Glomerular visceral epithelial cell (primary cell): ENCODE data around the gene RNF187.

Experiments used
- DNase-seq: peaks from one replicate; pipeline ENCODE4 v3.0.0-alpha.2; 2016; ENCODE audit errors: extremely low spot score

Gene RNF187

DNA sequence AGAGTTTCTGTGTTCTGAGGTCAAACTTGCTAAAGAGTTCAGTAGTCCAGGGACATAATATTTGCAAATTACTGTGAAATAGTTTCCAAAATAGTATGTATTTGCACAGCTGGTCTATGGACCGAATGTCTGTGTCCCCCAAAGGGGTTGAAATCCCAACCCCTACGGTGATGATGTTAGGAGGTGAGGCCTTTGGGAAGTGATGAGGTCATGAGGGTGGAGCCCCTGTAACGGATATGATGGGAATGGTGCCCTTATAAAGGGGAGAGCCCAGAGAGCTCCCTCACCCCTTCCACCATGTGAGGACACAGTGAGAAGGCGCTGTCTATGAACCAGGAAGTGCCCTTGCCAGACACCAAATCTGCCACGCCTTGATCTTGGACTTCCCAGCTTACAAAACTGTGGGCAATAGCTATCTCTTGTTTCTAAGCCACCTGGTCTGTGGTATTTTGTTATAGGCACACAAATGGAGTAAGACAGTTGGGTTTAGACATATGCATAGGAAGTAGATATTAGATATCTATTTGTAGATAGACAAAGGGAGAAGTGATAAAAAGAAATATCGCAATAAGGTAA, 21.7 kb downstream of the RNF187 start:
- no peak for DNase-seq

GRCh38 chr1:228510101-228510802, 23.1 kb downstream of the RNF187 start:
- DNase-seq, result no peak

DNA sequence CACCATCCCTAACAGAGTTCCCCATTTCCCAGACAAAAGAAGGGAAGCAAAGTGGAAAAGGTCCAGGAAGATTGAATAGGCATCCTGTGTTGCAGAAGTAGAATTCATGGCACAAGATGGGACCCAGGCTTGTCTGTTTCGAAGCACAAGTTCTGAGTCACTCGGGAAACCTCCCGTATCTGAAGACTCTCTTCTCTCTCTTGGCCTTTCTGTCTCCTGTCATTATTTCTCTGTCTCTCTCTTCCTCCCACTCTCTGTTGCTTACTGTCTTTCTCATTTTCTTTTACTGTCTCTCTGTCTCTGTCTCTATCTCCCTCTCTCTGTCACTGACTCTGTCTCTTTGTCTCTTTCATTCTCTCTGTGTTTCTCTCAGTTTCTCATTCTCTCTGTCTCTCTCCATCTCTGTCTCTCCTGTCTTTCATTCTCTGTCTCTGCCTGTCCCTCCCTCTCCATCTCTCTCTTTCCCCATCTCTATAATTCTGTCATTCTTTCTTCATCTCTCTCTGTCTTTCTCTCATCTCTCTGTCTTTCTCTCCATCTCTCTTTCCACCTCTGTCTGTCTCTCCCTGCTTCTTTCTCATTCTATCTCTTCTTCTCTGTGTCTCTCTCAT, 23.7 kb downstream of the RNF187 start:
- DNase-seq, result no peak

GRCh38 chr1:228511546-228512445, 24.6 kb downstream of the RNF187 start:
- no peak for DNase-seq

DNA sequence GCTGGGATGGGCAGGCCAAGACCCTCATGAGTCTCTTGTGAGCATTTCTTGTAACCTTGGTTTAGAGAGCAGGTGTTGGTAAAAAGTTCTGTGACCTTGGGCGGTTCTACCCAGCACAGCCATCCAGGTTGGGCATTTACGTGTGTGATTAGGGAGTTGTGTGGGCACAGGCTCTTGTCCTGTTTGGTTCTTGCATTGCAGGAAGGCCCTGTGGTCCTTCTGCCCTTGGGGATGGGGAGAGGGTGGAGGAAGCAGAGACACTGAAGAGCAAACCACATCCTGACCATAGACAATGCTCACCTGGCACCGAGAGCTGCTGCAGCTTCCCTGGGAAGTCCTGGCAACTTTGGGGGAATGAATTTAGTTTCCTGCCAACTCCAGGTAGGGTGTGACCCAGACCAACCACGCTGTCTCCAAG, 25.6 kb downstream of the RNF187 start:
- DNase-seq, result no peak

DNA sequence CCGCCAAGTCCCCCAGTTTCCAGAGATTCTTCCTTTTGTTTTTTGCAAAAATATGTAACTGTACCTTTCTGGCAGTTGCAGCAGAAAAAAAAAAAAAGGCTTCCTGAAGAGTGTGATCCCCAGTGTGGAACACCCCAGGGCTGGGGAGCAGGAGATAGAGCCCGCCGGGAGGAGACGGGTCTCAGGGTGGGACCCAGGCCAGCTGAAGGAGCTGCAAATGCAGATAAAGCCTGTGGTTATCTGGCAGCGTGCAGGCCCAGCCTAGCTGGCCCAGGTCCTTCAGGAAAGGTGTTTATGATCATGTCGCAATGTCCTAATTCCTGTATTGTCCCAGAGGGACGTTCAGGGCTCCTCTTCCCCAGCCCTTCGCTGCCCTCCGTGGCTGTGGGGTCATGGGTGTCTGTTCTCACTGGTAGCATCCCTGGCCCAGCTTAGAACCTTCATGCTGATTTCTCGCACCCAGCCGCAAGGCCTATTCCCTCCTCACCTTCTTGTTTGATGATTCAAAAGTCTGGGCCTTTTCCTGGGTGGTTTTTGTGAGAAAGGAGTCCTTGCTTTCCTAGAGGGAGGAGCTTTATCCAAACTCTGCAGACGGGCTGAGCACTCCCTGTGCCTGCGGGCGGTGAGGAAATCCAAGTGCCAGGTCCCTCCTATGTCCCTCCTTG, 26.2 kb downstream of the RNF187 start:
- no peak for DNase-seq

- DNase-seq, result no peak
Measured at GRCh38 chr1:228514421-228514820, 27.2 kb downstream of the RNF187 start.

DNA sequence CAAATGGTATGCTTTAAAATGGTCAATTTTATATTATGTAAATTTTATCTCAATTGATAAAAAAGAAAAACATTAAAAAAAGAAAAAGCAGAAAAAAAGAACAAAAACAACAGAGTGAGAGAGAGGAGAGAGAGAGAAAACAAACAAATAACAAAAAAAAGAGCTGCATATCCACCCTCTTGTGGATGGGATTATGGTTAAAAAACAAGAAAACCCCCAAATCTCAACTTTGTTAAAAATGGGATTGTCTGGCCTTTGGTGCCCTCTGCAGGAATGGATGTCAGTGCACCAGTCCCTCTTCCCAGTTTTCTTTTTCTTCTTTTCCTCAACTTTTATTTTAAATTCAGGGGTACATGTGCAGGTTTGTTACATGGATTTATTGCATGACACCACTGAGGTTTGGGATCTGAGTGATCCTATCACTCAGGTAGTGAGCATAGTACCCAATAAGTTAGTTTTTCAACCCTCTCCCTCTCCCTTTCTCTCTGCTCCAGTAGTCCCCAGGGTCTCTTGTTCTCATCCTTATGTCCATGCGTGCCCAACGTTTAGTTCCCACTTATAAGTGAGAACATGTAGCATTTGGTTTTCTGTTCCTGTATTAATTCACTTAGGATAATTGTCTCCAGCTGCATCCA, 28.1 kb downstream of the RNF187 start:
- peak; percentile 39 for DNase-seq

DNA sequence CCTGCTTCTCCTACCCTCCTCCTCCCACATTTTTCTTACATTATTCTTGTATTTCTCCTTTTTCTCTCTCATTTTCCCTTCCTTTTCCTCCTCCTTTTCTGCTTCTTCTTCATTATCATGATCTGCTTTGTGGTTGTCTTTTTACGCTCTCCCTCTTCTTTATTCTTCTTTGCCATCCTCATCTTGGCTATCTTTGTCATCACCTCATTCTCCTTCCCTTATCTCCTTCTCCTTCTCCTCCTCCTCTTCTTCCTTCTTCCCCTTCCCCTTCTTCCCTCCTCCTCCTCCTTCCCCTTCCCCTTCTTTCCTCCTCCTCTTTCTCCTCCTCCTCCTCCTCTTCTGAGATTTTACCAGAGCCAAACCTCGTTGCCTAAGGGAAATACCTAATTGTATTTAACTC, 30.5 kb downstream of the RNF187 start:
- DNase-seq, result no peak

DNA sequence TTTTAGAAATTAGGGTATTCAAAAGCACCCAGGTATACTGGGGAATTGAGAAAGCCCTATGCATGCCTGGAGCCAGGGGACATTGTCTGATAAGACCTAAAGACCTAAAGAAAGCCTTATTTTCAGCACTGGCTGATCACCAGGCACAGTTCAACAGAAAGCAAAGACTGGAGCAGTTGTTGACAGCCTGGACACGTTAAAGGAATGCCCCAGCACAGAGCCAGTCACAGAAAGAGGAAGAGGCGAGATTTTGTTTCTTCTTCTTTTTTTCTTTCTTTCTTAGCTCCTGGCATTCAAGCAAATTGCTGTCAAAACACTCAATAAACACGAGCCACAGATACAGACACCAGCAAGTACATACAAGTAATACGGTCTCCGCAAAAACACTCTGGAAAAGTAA, 40.4 kb downstream of the RNF187 start:
- DNase-seq, result no peak

- DNase-seq, result no peak
Measured at GRCh38 chr1:228528612-228529011, 41.4 kb downstream of the RNF187 start.

DNA sequence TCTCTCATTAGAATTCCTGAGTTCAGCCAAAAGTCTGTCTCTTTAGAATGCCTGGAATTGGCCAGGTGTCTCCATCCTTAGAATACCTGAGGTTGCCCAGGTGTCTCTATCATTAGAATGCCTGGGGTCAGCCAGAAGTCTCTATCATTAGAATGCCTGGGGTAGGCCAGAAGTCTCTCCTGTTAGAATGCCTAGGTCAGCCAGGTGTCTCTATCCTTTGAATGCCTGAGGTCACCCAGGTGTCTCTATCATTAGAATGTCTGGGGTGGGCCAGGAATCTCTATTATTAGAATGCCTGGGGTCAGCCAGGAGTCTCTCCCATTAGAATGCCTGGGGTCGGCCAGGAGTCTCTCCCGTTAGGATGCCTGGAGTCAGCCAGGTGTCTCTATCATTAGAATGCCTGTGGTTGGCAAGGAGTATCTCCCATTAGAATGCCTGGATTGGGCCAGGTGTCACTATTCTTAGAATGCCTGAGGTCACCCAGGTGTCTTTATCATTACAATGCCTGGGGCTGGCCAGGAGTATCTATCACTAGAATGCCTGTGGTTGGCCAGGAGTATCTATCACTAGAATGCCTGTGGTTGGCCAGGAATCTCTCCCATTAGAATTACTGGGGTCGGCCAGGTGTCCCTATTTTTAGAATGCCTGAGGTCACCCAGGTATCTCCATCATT, 43.0 kb downstream of the RNF187 start:
- DNase-seq, result no peak

- DNase-seq, result no peak
Measured at GRCh38 chr1:228530951-228531731, 44.0 kb downstream of the RNF187 start.

DNA sequence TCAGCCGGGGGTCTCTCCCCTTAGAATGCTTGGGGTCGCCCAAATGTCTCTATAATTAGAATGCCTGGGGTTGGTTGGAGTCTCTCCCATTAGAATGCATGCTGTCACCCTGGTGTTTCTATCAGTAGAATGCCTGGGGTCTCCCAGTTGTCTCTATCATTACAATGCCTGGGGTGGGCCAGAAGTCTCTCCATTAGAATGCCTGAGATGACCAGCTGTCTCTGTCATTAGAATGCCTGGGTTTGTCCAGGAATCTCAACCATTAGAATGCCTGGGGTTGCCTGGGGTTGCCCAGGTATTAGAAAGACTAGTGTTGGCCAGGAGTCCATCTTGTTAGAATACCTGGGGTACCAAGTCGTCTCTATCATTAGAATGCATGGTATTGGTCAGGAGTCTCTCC, 51.6 kb downstream of the RNF187 start:
- no peak for DNase-seq

DNA sequence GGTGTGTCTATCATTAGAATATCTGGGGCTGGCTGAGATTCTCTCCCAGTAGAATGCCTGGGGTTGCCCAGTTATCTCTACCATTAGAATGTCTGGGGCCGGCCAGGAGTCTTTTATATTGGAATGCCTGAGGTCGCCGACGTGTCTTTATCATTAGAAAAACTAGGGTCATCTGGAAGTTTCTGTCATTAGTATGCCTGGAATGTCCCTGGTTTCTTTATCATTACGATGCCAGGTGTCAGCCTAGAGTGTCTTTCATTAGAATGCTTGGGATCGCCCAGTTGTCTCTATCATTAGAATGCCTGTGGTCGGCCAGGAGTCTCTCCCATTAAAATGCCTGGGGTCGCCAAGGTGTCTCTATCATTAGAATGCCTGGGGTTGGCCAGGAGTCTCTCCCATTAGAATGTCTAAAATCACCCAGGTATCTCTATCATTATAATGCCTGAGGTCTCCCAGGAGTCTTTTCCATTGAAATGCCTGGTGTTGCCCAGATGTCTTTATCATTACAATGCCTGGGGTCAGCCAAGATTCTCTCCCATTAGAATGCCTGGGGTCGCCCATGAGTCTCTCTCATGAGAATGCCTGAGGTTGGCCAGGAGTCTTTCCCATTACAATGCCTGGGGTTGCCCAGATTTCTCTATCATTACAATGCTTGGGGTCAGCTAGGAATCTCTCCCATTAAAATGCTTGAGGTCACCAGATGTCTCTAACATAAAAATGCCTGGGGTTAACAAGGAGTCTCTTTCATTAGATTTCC, 53.2 kb downstream of the RNF187 start:
- DNase-seq, result no peak

DNA sequence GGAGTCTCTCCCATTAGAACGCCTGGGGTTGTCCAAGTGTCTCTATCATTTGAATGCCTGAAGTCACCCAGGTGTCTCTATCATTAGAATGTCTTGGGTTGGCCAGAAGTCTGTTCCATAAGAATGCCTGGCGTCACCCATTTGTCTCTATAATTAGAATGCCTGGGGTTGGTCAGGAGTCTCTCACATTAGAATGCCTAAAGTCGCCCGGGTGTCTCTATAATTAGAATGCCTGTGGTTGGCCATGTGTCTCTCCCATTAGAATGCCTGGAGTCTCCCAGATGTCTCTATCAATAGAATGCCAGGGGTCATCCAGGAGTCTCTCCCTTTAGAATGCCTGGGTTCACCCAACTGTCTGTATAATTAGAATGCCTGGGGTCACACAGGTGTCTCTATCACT, 54.5 kb downstream of the RNF187 start:
- DNase-seq, result no peak

GRCh38 chr1:228542376-228542775, 55.2 kb downstream of the RNF187 start:
- no peak for DNase-seq

DNA sequence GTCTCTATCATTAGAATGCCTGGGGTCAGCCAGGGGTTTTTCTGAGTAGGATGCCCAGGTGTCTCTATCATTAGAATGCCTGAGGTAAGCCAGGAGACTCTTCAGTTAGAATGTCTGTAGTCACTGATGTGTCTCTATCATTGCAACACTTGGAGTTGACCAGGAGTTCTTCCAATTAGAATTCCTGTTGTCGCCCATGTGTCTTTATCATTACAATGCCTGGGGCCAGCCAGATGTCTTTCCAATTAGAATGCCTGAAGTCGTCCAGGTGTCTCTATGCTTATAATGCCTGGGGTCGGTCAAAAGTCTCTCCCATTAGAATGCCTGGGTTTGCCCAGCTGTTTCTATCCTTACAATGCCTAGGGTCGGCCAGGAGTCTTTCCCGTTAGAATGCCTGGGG, 55.8 kb downstream of the RNF187 start:
- DNase-seq, result no peak

GRCh38 chr1:228543396-228543795, 56.2 kb downstream of the RNF187 start:
- no peak for DNase-seq
